ENCODE results near the gene HTD2. TPM values are rescaled to one million over a fixed set of nuclear protein-coding genes. Genes with fewer than 3 reads are reported as not detected.
A peak's percentile ranks its signal among the peaks of the same experiment; 100 is the strongest.

The HTD2 gene
- total and polyA plus RNA-seq, 2 donors (not counting 1 experiment from before 2014, with no cell fraction given) = 4.2 to 8.8 TPM

- H2AFZ ChIP-seq (ENCODE audit: insufficient read depth, low read depth, low read length, poor library complexity, severe bottlenecking) = peak overlapping the region; percentile 72
These were observed 27.1 kb downstream of the HTD2 start for GRCh38 chr3:58333206-58334012.

More at GRCh38 chr3:58333206-58334012, 27.1 kb downstream of the HTD2 start:
- Mint-ChIP-seq H3K4me3 (peak overlapping the region; percentile 100), H3K27me3 (no peaks in the 10 kb centered on the region), H3K9me3 (ENCODE audit: insufficient read depth) (no peaks in the 10 kb centered on the region), H3K27ac (peak overlapping the region; percentile 100), H3K4me1 (peaks cover 52% of the 10 kb centered on the region)
- TF ChIP-seq EZH2 (IDR thresholded peaks at IDR 0.05; ENCODE audit: borderline replicate concordance, insufficient read depth, low read depth, low read length, poor library complexity, severe bottlenecking) (no peak), CTCF (IDR thresholded peaks at IDR 0.05) (peak; percentile 47)
- Histone ChIP-seq H3K4me3 (ENCODE audit: control extremely low read depth in 1 of 5, extremely low read depth in 1 of 5, insufficient read depth in 1 of 5, low read depth in 2 of 5, low read length in 4 of 5) (peak overlapping the region; percentile 72 to 90 (median 87)), H3K9ac (ENCODE audit: low read length) (peak overlapping the region; percentile 80), H3K27ac (ENCODE audit: low read length in 2 of 2) (peak overlapping the region; percentile 9 to 75), H3K4me2 (replicated peaks; ENCODE audit: low read depth, low read length, poor library complexity, severe bottlenecking) (peak overlapping the region; percentile 98), H3K27me3 (replicated peaks in 1 of 4; ENCODE audit: control extremely low read depth in 1 of 4, control insufficient read depth in 3 of 4, insufficient read depth in 4 of 4, low read length in 3 of 4) (no peaks in the 10 kb centered on the region), H4K20me1 (ENCODE audit: control insufficient read depth, insufficient read depth, low read length, poor library complexity, severe bottlenecking) (peaks cover 8% of the 10 kb centered on the region), H3K4me1 (ENCODE audit: control insufficient read depth in 2 of 2, insufficient read depth in 2 of 2, low read length in 2 of 2) (peaks cover 41 to 49% of the 10 kb centered on the region in 2 donors), H3K9me3 (ENCODE audit: control extremely low read depth in 1 of 3, control insufficient read depth in 2 of 3, insufficient read depth in 1 of 3, low read length in 2 of 3) (peaks cover 0 to 7% (median 0%) of the 10 kb centered on the region in 3 donors), H3K36me3 (replicated peaks in 1 of 2; ENCODE audit: control extremely low read depth in 1 of 2, control insufficient read depth in 1 of 2, extremely low read depth in 1 of 2, insufficient read depth in 2 of 2, low read length in 1 of 2) (peaks cover 0 to 2% of the 10 kb centered on the region in 2 experiments), H3K79me2 (ENCODE audit: control insufficient read depth, insufficient read depth, low read length) (peaks cover 73% of the 10 kb centered on the region)
- 0% methylated on average over 34 of the region's 37 CpGs for WGBS (ENCODE audit: insufficient coverage)
- intact Hi-C loops (cut with micrococcal nuclease) = loop anchor here (1.0 kb wide), 4 partner anchors 17 to 159 kb away; partner anchors contain the start of gene KCTD6
- DNase-seq (peak; percentile 75), ATAC-seq (ENCODE audit: low read depth) (peak; percentile 63)
- POLR2A ChIA-PET = interaction anchor here (0.9 to 11.4 kb wide), 8 partner anchors 12 to 146 kb away, joined by 3 to 182 read pairs (median 4); no protein-coding TSS in a partner anchor
- CTCF ChIA-PET = interaction anchor here (0.7 to 10.2 kb wide), 28 partner anchors 9 to 198 kb away, joined by 3 to 349 read pairs (median 6); partner anchors contain the start of genes HTD2, KCTD6 and RPP14

Data from B cell (primary cell).